GM23338 (cell line): ENCODE results near the gene CDC42EP5. TPM values are rescaled to one million over a fixed set of nuclear protein-coding genes. Genes with fewer than 3 reads are reported as not detected.
"Not testable (repeated sequence)": the region's sequence is repeated elsewhere in the genome, so short reads cannot be mapped to it uniquely, and the experiment has no call there.

Experiments used
- ATAC-seq: fragments of 200-7000 bp; cut with Tn5 transposase; 3 replicates; pipeline ENCODE4 v1.9.1; 2020
- DNase-seq: peaks from one replicate; pipeline ENCODE4 v3.0.0-alpha.2; 2015; ENCODE audit warnings: low spot score
- H2AFZ ChIP-seq: fragments of 200-600 bp; sonication (generic); 2 replicates; pipeline ENCODE4 v1.8.0; 2016; ENCODE audit warnings: antibody characterized with exemption, mild to moderate bottlenecking, moderate library complexity
- H3F3A ChIP-seq: fragments of 200-600 bp; sonication (generic); replicated peaks from 2 replicates; pipeline ENCODE4 v1.8.0; 2017; ENCODE audit warnings: antibody characterized with exemption, mixed run types, low read depth
- H3K27ac ChIP-seq: fragments of 200-600 bp; sonication (generic); 2 replicates; pipeline ENCODE4 v1.6.1; 2016; ENCODE audit warnings: low read depth
- H3K27me3 ChIP-seq: fragments of 200-600 bp; sonication (generic); 2 replicates; pipeline ENCODE4 v1.8.0; 2016; ENCODE audit warnings: mild to moderate bottlenecking, mixed run types, moderate library complexity; ENCODE audit not compliant: insufficient read depth
- H3K36me3 ChIP-seq: fragments of 200-600 bp; sonication (generic); 2 replicates; pipeline ENCODE4 v1.8.0; 2016; ENCODE audit warnings: mild to moderate bottlenecking; ENCODE audit not compliant: insufficient read depth
- H3K4me1 ChIP-seq: fragments of 200-600 bp; sonication (generic); 2 replicates; pipeline ENCODE4 v1.8.0; 2016; ENCODE audit warnings: mild to moderate bottlenecking, moderate library complexity; ENCODE audit not compliant: insufficient read depth
- H3K4me2 ChIP-seq: fragments of 200-600 bp; sonication (generic); 2 replicates; pipeline ENCODE4 v1.7.1; 2017; ENCODE audit warnings: mixed run types
- H3K4me3 ChIP-seq: fragments of 200-600 bp; sonication (generic); 2 replicates; pipeline ENCODE4 v1.6.1; 2016; ENCODE audit warnings: mixed run types
- H3K79me2 ChIP-seq: fragments of 200-600 bp; sonication (generic); replicated peaks from 2 replicates; pipeline ENCODE4 v1.8.0; 2017; ENCODE audit warnings: mild to moderate bottlenecking; ENCODE audit not compliant: insufficient read depth
- H3K9me2 ChIP-seq: fragments of 200-600 bp; sonication (generic); 2 replicates; pipeline ENCODE4 v1.8.0; 2017; ENCODE audit not compliant: insufficient read depth
- H4K20me1 ChIP-seq: fragments of 200-600 bp; sonication (generic); replicated peaks from 2 replicates; pipeline ENCODE4 v1.8.0; 2017; ENCODE audit warnings: mild to moderate bottlenecking; ENCODE audit not compliant: insufficient read depth
- H3K27ac Mint-ChIP-seq: 2 replicates; pipeline ENCODE4 v1.8.0; 2020; ENCODE audit warnings: inconsistent platforms, mild to moderate bottlenecking, moderate library complexity, mixed read lengths
- H3K27me3 Mint-ChIP-seq: 3 replicates; pipeline ENCODE4 v1.8.0; 2022; ENCODE audit warnings: low read depth, mild to moderate bottlenecking, moderate library complexity, mixed read lengths, inconsistent platforms; ENCODE audit not compliant: insufficient read depth, poor library complexity
- H3K36me3 Mint-ChIP-seq: 3 replicates; pipeline ENCODE4 v1.8.0; 2021; ENCODE audit warnings: low read depth, mild to moderate bottlenecking, inconsistent platforms, moderate library complexity, mixed read lengths
- H3K4me1 Mint-ChIP-seq: 3 replicates; pipeline ENCODE4 v1.8.0; 2020; ENCODE audit warnings: mild to moderate bottlenecking, inconsistent platforms, mixed read lengths
- H3K4me3 Mint-ChIP-seq: 3 replicates; pipeline ENCODE4 v1.8.0; 2021; ENCODE audit warnings: moderate library complexity, mild to moderate bottlenecking, inconsistent platforms, mixed read lengths
- H3K9me3 Mint-ChIP-seq: 3 replicates; pipeline ENCODE4 v1.8.0; 2020; ENCODE audit warnings: moderate library complexity, mild to moderate bottlenecking, inconsistent platforms, mixed read lengths
- CREB1 ChIP-seq: fragments of 250-450 bp; sonication (Bioruptor Pico); IDR thresholded peaks from 2 replicates; pipeline ENCODE4 v1.5.0; 2020; ENCODE audit warnings: low read depth, mild to moderate bottlenecking, moderate library complexity
- JUNB ChIP-seq: IDR thresholded peaks from one replicate; pipeline ENCODE4 v1.6.1; 2016; ENCODE audit warnings: antibody characterized with exemption; ENCODE audit not compliant: unreplicated experiment
- POLR2AphosphoS5 ChIP-seq: IDR thresholded peaks from 2 replicates; pipeline ENCODE4 v1.6.1; 2016; ENCODE audit warnings: antibody characterized with exemption, low read depth
- STAT1 ChIP-seq: IDR thresholded peaks from one replicate; pipeline ENCODE4 v1.6.1; 2016; ENCODE audit warnings: antibody characterized with exemption; ENCODE audit not compliant: unreplicated experiment
- ZNF331 ChIP-seq: fragments of 250-450 bp; sonication (Bioruptor Pico); IDR thresholded peaks from 2 replicates; pipeline ENCODE4 v1.5.0; 2020; ENCODE audit warnings: low read depth, mild to moderate bottlenecking, moderate library complexity
- polyA plus RNA-seq: library from polyadenylated mRNA; unstranded; fragments of >200 nt; fragmentation: Nextera tagmentation; extraction: Ambion mirVana; gene quantifications from 2 replicates; pipeline ENCODE4 v1.2.1, GENCODE V29; 2016
- total RNA-seq: library from RNA; depleted of rRNA; stranded (reverse); fragments of >200 nt; shearing (Covaris generic); gene quantifications from 2 replicates; pipeline ENCODE4 v1.2.3, GENCODE V29; 2014
- TF ChIP-seq, protein P1 (sequence below), 2 experiments: fragments of 200-600 bp in 1 of 2; sonication (generic) in 1 of 2; conservative IDR thresholded peaks; 2 replicates each; pipeline versions ENCODE4 v1.5.1 to v1.6.1; 2016 to 2017; ENCODE audit warnings: antibody characterized with exemption in 2 of 2, low read depth in 2 of 2, mild to moderate bottlenecking in 2 of 2, moderate library complexity in 1 of 2
- TF ChIP-seq, protein P2 (sequence below): IDR thresholded peaks from 2 replicates; pipeline ENCODE4 v1.6.1; 2016; ENCODE audit warnings: antibody characterized with exemption
- TF ChIP-seq, protein P3 (sequence below): IDR thresholded peaks from one replicate; pipeline ENCODE4 v1.6.1; 2018; ENCODE audit warnings: antibody characterized with exemption; ENCODE audit not compliant: unreplicated experiment

The CDC42EP5 gene
- total and polyA plus RNA-seq, 2 experiments from 2014 or later, result 1.4 to 3.4 TPM

DNA sequence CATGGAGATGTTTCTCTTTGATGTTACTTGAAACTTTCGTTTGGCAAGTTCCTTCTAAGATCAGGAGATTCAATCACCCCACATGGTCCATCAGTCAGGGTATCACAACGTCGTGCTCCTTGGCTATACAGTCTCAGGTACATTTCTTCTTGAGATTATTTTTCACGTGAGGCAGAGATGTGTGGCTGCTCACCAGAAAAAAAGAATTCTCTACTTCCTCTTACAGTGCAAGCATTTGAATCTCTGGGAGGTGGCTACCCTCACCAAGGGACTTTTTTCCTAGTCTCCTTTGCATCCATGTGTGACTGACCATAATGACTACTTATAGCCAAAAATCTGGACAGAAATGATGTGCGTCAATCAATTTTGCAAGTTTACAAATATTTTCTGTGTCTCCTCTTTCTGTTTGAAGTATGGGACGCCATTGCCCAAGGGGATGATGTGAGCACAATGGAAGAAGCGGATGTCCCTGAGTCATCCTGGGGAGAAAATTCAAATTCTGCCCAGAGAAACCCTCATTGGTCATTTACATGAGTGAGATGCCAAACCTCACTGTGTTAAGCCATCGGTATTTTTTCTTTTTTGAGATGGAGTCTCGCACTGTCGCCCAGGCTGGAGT, 21.0 kb upstream of the CDC42EP5 start (continued):
- TF ChIP-seq CREB1, result no peak
- TF ChIP-seq, protein P1, sequence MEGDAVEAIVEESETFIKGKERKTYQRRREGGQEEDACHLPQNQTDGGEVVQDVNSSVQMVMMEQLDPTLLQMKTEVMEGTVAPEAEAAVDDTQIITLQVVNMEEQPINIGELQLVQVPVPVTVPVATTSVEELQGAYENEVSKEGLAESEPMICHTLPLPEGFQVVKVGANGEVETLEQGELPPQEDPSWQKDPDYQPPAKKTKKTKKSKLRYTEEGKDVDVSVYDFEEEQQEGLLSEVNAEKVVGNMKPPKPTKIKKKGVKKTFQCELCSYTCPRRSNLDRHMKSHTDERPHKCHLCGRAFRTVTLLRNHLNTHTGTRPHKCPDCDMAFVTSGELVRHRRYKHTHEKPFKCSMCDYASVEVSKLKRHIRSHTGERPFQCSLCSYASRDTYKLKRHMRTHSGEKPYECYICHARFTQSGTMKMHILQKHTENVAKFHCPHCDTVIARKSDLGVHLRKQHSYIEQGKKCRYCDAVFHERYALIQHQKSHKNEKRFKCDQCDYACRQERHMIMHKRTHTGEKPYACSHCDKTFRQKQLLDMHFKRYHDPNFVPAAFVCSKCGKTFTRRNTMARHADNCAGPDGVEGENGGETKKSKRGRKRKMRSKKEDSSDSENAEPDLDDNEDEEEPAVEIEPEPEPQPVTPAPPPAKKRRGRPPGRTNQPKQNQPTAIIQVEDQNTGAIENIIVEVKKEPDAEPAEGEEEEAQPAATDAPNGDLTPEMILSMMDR (conservative IDR thresholded peaks at IDR 0.05; ENCODE audit: low read depth in 2 of 2), result no peak
- TF ChIP-seq, protein P2, sequence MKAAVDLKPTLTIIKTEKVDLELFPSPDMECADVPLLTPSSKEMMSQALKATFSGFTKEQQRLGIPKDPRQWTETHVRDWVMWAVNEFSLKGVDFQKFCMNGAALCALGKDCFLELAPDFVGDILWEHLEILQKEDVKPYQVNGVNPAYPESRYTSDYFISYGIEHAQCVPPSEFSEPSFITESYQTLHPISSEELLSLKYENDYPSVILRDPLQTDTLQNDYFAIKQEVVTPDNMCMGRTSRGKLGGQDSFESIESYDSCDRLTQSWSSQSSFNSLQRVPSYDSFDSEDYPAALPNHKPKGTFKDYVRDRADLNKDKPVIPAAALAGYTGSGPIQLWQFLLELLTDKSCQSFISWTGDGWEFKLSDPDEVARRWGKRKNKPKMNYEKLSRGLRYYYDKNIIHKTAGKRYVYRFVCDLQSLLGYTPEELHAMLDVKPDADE, result no peak
- no peak for TF ChIP-seq ZNF331 (CRISPR knock-in tag)
- no peak for TF ChIP-seq JUNB
- TF ChIP-seq STAT1, result no peak
- TF ChIP-seq POLR2AphosphoS5, result no peak
- TF ChIP-seq, protein P3, sequence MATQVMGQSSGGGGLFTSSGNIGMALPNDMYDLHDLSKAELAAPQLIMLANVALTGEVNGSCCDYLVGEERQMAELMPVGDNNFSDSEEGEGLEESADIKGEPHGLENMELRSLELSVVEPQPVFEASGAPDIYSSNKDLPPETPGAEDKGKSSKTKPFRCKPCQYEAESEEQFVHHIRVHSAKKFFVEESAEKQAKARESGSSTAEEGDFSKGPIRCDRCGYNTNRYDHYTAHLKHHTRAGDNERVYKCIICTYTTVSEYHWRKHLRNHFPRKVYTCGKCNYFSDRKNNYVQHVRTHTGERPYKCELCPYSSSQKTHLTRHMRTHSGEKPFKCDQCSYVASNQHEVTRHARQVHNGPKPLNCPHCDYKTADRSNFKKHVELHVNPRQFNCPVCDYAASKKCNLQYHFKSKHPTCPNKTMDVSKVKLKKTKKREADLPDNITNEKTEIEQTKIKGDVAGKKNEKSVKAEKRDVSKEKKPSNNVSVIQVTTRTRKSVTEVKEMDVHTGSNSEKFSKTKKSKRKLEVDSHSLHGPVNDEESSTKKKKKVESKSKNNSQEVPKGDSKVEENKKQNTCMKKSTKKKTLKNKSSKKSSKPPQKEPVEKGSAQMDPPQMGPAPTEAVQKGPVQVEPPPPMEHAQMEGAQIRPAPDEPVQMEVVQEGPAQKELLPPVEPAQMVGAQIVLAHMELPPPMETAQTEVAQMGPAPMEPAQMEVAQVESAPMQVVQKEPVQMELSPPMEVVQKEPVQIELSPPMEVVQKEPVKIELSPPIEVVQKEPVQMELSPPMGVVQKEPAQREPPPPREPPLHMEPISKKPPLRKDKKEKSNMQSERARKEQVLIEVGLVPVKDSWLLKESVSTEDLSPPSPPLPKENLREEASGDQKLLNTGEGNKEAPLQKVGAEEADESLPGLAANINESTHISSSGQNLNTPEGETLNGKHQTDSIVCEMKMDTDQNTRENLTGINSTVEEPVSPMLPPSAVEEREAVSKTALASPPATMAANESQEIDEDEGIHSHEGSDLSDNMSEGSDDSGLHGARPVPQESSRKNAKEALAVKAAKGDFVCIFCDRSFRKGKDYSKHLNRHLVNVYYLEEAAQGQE, result no peak

DNA sequence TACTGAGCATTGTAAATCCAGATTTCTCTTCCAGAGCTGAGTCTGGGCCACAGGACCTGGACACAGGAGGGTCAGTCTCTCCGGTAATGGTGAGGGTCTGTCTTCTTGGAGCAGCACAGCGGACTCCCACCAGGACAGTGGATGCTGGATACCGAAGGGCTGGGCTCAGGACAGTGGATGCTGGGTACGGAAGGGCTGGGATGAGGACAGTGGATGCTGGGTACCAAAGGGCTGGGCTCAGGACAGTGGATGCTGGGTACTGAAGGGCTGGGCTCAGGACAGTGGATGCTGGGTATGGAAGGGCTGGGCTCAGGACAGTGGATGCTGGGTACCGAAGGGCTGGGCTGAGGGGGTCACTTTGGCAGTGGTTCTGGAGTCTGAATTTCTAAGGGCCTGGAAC, 20.0 kb upstream of the CDC42EP5 start:
- not testable (repeated sequence) for DNase-seq, H3K27me3 ChIP-seq, H3K4me1 Mint-ChIP-seq, H3F3A ChIP-seq, H4K20me1 ChIP-seq, H3K27ac Mint-ChIP-seq, ATAC-seq, H3K9me2 ChIP-seq, H3K4me3 ChIP-seq, H3K4me2 ChIP-seq, H3K36me3 ChIP-seq, H3K79me2 ChIP-seq, H3K4me1 ChIP-seq, H3K27ac ChIP-seq, H3K4me3 Mint-ChIP-seq, H2AFZ ChIP-seq, H3K27me3 Mint-ChIP-seq
- Mint-ChIP-seq H3K36me3 (peaks cover 26% of the 10 kb centered on the region; the same call in 2 of the 3 replicates), H3K9me3 (peaks cover 98% of the 10 kb centered on the region)
